HepG2 (cell line): Measurements from ENCODE around the gene SLC5A3. TPM values are rescaled to one million over a fixed set of nuclear protein-coding genes. Genes with fewer than 3 reads are reported as not detected.
A peak's percentile ranks its signal among the peaks of the same experiment; 100 is the strongest.

Experiments
- AHDC1 ChIP-seq: sonication (generic); formaldehyde crosslinking; IDR thresholded peaks from 2 replicates; pipeline ENCODE4 v1.5.1; 2020; ENCODE audit warnings: mild to moderate bottlenecking, missing genetic modification reagents, borderline replicate concordance
- E2F5 ChIP-seq: sonication (generic); formaldehyde crosslinking; conservative IDR thresholded peaks from 2 replicates; pipeline ENCODE4 v1.4.0; 2020; ENCODE audit warnings: missing genetic modification reagents
- EEA1 ChIP-seq: sonication (generic); formaldehyde crosslinking; IDR thresholded peaks from 2 replicates; pipeline ENCODE4 v1.5.1; 2020; ENCODE audit warnings: mild to moderate bottlenecking, missing genetic modification reagents, borderline replicate concordance
- HOXA3 ChIP-seq: sonication (generic); formaldehyde crosslinking; IDR thresholded peaks from 2 replicates; pipeline ENCODE4 v1.5.0; 2020; ENCODE audit warnings: missing genetic modification reagents
- HOXA9 ChIP-seq: sonication (generic); formaldehyde crosslinking; IDR thresholded peaks from 2 replicates; pipeline ENCODE4 v1.8.1; 2022; ENCODE audit warnings: missing genetic modification reagents, mild to moderate bottlenecking, moderate library complexity, borderline replicate concordance
- KMT2A ChIP-seq: sonication (generic); formaldehyde crosslinking; IDR thresholded peaks from 2 replicates; pipeline ENCODE4 v1.4.0; 2020; ENCODE audit warnings: missing genetic modification reagents
- MEIS1 ChIP-seq: sonication (generic); formaldehyde crosslinking; IDR thresholded peaks from 2 replicates; pipeline ENCODE4 v1.9.0; 2021; ENCODE audit warnings: mild to moderate bottlenecking, missing genetic modification reagents, moderate library complexity, borderline replicate concordance
- MZF1 ChIP-seq: sonication (generic); formaldehyde crosslinking; IDR thresholded peaks from 2 replicates; pipeline ENCODE4 v1.8.1; 2023; ENCODE audit warnings: mild to moderate bottlenecking, missing genetic modification reagents, borderline replicate concordance
- POLR2A ChIP-seq, 2 experiments: IDR thresholded peaks; 2 replicates each; pipeline ENCODE4 v1.6.1; 2011; ENCODE audit warnings: low read depth in 2 of 2, low read length in 2 of 2, mild to moderate bottlenecking in 1 of 2, moderate library complexity in 1 of 2; ENCODE audit not compliant: insufficient read depth in 1 of 2
- POLR2AphosphoS5 ChIP-seq: IDR thresholded peaks from 2 replicates; pipeline ENCODE4 v1.6.1; 2012; ENCODE audit warnings: low read depth, low read length
- TGIF2 ChIP-seq: IDR thresholded peaks from 2 replicates; pipeline ENCODE4 v1.6.1; 2016; ENCODE audit warnings: control low read depth, missing compliant biosample characterization
- THYN1 ChIP-seq: sonication (generic); formaldehyde crosslinking; IDR thresholded peaks from 2 replicates; pipeline ENCODE4 v1.8.1; 2023; ENCODE audit warnings: low read depth, mild to moderate bottlenecking, moderate library complexity, missing genetic modification reagents, borderline replicate concordance
- ZHX1 ChIP-seq: sonication (generic); formaldehyde crosslinking; IDR thresholded peaks from 2 replicates; pipeline ENCODE4 v1.8.1; 2022; ENCODE audit warnings: low read depth, mild to moderate bottlenecking, missing genetic modification reagents
- ZSCAN20 ChIP-seq: sonication (generic); formaldehyde crosslinking; IDR thresholded peaks from 2 replicates; pipeline ENCODE4 v1.4.0; 2020; ENCODE audit warnings: missing genetic modification reagents, mild to moderate bottlenecking, borderline replicate concordance
- polyA plus RNA-seq, 8 experiments: library from polyadenylated mRNA; depleted of rRNA in 3 of 8; stranded (reverse) in 7 of 8; unstranded in 1 of 8; fragments of >200 nt; fragmentation: Illumina TruSeq in 4 of 8; extraction: Trizol in 4 of 8; gene quantifications; 2 replicates each; pipeline versions ENCODE4 v1.2.1 to v1.2.3, GENCODE V29; 2011 to 2016; ENCODE audit warnings: low read depth in 4 of 8, missing spikeins in 1 of 8, mixed read lengths in 1 of 8; ENCODE audit not compliant: insufficient read depth in 1 of 8
- total RNA-seq, 5 experiments: library from RNA; depleted of rRNA; stranded (reverse); fragments of >200 nt; fragmentation: Illumina TruSeq; extraction: Trizol; gene quantifications; 2 replicates each; pipeline ENCODE4 v1.2.3, GENCODE V29; 2016; ENCODE audit warnings: low read depth in 1 of 5
- TF ChIP-seq, protein P1 (sequence below): sonication (generic); formaldehyde crosslinking; IDR thresholded peaks from 2 replicates; pipeline ENCODE4 v1.8.0; 2023; ENCODE audit warnings: mild to moderate bottlenecking, missing genetic modification reagents
- TF ChIP-seq, protein P2 (sequence below): IDR thresholded peaks from 2 replicates; pipeline ENCODE4 v1.6.1; 2016; ENCODE audit warnings: mild to moderate bottlenecking

SLC5A3 gene
- total and polyA plus RNA-seq, 2 of the 13 experiments (the other 11 are each of a cell fraction or from before 2014, with no cell fraction given), result 5.6 to 11.2 TPM

DNA sequence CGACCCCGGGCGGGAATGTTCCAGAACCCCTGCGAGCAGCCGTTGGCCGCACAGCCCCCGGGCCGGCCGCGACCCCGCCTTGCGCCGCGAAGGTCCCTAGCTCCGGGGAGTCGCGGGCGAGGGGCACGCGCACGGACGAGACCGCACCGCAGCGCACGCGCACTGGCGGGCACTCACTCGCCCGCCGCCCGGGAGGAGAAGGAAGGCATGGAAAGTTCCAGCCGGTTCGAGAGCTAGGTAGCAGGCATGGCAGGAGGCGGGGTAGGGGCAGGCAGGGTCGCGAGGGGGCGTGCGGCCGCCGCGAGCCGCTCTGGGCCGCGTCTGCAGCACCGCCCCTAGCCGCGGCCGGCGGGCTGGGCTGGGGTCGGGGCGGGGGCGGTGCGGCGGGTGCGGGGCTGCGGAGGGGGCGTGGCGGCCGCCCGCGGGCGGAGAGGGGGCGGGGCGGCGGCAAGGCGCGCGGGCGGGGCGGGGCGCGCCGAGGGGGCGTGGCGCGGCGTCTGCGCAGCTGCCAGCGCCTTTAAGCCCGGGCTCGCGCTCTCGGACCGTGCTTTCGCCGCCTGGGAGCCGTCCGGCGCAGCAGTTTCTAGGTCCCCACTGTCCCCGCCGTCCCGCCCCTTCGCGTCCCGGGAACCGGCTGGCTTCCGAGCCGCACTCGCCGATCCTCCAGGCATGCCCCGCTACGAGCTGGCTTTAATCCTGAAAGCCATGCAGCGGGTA is at the start of gene SLC5A3, which contains the start of gene MRPS6 (continued):
- TF ChIP-seq, protein P1, sequence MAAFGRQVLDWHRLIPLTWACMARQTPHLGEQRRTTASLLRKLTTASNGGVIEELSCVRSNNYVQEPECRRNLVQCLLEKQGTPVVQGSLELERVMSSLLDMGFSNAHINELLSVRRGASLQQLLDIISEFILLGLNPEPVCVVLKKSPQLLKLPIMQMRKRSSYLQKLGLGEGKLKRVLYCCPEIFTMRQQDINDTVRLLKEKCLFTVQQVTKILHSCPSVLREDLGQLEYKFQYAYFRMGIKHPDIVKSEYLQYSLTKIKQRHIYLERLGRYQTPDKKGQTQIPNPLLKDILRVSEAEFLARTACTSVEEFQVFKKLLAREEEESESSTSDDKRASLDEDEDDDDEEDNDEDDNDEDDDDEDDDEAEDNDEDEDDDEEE (CRISPR knock-in tag), result no peak
- TF ChIP-seq ZHX1 (CRISPR knock-in tag), result peak; percentile 49; the same call in 1 of the 2 replicates
- peak; percentile 35; the same call in 1 of the 2 replicates for TF ChIP-seq E2F5 (CRISPR knock-in tag)
- peak; percentile 53; the same call in 1 of the 2 replicates for TF ChIP-seq HOXA3 (CRISPR knock-in tag)
- no peak for TF ChIP-seq ZSCAN20 (CRISPR knock-in tag)
- no peak for TF ChIP-seq EEA1 (CRISPR knock-in tag)
- 0 out of 2 replicates have a peak, but pooled peaks have one; percentile 2 for TF ChIP-seq HOXA9
- 0 out of 2 replicates have a peak, but pooled peaks have one; percentile 39 for TF ChIP-seq KMT2A (CRISPR knock-in tag)
- TF ChIP-seq MZF1, result no peak
- TF ChIP-seq TGIF2, result no peak
- TF ChIP-seq, protein P2, sequence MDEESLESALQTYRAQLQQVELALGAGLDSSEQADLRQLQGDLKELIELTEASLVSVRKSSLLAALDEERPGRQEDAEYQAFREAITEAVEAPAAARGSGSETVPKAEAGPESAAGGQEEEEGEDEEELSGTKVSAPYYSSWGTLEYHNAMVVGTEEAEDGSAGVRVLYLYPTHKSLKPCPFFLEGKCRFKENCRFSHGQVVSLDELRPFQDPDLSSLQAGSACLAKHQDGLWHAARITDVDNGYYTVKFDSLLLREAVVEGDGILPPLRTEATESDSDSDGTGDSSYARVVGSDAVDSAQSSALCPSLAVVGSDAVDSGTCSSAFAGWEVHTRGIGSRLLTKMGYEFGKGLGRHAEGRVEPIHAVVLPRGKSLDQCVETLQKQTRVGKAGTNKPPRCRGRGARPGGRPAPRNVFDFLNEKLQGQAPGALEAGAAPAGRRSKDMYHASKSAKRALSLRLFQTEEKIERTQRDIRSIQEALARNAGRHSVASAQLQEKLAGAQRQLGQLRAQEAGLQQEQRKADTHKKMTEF, result peak; percentile 21; the same call in 1 of the 2 replicates
- TF ChIP-seq THYN1 (CRISPR knock-in tag), result no peak
- TF ChIP-seq MEIS1 (CRISPR knock-in tag), result no peak
- TF ChIP-seq POLR2A (IDR thresholded peaks at IDR 0.05; ENCODE audit: insufficient read depth in 1 of 2, low read depth in 2 of 2, low read length in 2 of 2), result peak; percentile 94 to 99
- peak; percentile 94 for TF ChIP-seq POLR2AphosphoS5
- no peak for TF ChIP-seq AHDC1 (CRISPR knock-in tag)
